Brain microvascular endothelial cell (primary cell): ENCODE measurements around the gene IGFBP7.

ENCODE experiments used
- DNase-seq: peaks from one replicate; pipeline ENCODE4 v3.0.0-alpha.2; 2020
- H3K27ac ChIP-seq: fragments of 250-450 bp; sonication (Bioruptor Pico); 2 replicates; pipeline ENCODE4 v1.5.1; 2020; ENCODE audit warnings: mild to moderate bottlenecking, moderate library complexity
- H3K27me3 ChIP-seq: fragments of 250-450 bp; sonication (Bioruptor Pico); replicated peaks from 2 replicates; pipeline ENCODE4 v1.5.1; 2020; ENCODE audit warnings: mild to moderate bottlenecking
- H3K36me3 ChIP-seq: fragments of 250-450 bp; sonication (Bioruptor Pico); replicated peaks from 2 replicates; pipeline ENCODE4 v1.5.1; 2020; ENCODE audit warnings: mild to moderate bottlenecking
- H3K4me3 ChIP-seq: 2 replicates; pipeline ENCODE4 v1.5.1; 2011; ENCODE audit warnings: low read depth, mild to moderate bottlenecking, control low read depth, low read length, moderate library complexity
- CTCF ChIP-seq: IDR thresholded peaks from 2 replicates; pipeline ENCODE4 v1.5.1; 2011; ENCODE audit warnings: low read depth, mild to moderate bottlenecking, moderate library complexity, low read length, control low read depth, inconsistent platforms; ENCODE audit errors: missing control alignments
- in situ Hi-C: cut with HindIII; loops from 2 replicates; pipeline ENCODE4 v1.10.0; 2017; ENCODE audit warnings: low sequenced_read_pairs, low pct_ligation_motif_present

Gene IGFBP7

GRCh38 chr4:57109411-57109846, 756 bp downstream of the IGFBP7 start:
- peak overlapping the region; percentile 88 for H3K27ac ChIP-seq
- H3K4me3 ChIP-seq: peak overlapping the region; percentile 93
- peaks cover 40% of the 10 kb centered on the region for H3K36me3 ChIP-seq
- TF ChIP-seq CTCF: no peak
- in situ Hi-C loops: no loop called here
- no peak for DNase-seq
- H3K27me3 ChIP-seq: no peaks in the 10 kb centered on the region

GRCh38 chr4:57106181-57106580, 4.0 kb downstream of the IGFBP7 start:
- peak overlapping the region; percentile 88 for H3K27ac ChIP-seq
- no peaks in the 10 kb centered on the region for H3K27me3 ChIP-seq
- H3K36me3 ChIP-seq: peaks cover 46% of the 10 kb centered on the region
- DNase-seq: no peak
- TF ChIP-seq CTCF: no peak
- peak overlapping the region; percentile 40 for H3K4me3 ChIP-seq
- in situ Hi-C loops: no loop called here

DNA sequence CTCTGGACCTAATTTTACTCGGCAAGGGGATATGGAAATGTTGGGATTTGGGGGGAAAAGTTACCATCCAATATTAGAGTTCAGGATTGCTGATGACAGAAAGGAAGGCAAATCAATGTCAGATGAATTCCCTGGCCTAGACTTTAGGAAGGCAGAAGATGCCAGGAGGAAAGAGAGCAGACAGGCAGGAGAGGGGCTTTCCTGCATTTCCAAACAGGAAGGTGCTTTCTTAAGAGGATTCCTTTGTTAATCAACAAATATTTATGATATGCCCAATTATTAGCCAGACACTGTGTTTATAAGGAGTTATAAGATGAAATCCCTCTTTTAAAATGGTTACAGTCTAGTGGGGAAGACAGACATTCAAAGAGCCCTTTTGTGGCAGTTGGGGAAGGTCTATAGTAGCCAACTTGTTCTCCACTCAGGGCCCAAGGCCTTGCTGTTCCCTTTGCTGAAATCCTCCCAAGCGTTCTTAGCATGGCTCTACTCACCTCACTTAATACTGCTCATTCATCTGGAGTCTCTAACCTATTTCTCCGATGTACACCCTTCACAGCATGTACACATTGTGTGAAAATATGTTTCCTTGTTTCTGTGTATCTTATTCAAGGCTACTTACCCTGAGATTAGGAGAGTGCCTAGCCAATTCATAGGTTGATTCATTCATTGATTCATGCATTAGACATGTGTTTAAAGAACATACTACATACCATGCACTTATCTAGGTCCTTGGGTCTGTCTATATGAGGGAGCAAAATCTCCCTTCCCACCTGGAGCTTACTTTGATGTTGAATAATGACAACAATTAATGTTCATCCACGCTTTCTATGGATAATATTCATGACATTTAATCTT, 5.3 kb downstream of the IGFBP7 start:
- no peak for DNase-seq
- peaks cover 56% of the 10 kb centered on the region for H3K36me3 ChIP-seq
- H3K27me3 ChIP-seq: no peaks in the 10 kb centered on the region
- peak overlapping the region; percentile 94 for H3K27ac ChIP-seq
- TF ChIP-seq CTCF: no peak
- in situ Hi-C loops: no loop called here
- H3K4me3 ChIP-seq: peak overlapping the region; percentile 7

- no peak for TF ChIP-seq CTCF
- peak overlapping the region; percentile 6 for H3K4me3 ChIP-seq
- peaks cover 57% of the 10 kb centered on the region for H3K36me3 ChIP-seq
- H3K27me3 ChIP-seq: no peaks in the 10 kb centered on the region
- H3K27ac ChIP-seq: peak overlapping the region; percentile 94
- in situ Hi-C loops: no loop called here
- DNase-seq: no peak
Observed at GRCh38 chr4:57103051-57103450, 7.1 kb downstream of the IGFBP7 start.

DNA sequence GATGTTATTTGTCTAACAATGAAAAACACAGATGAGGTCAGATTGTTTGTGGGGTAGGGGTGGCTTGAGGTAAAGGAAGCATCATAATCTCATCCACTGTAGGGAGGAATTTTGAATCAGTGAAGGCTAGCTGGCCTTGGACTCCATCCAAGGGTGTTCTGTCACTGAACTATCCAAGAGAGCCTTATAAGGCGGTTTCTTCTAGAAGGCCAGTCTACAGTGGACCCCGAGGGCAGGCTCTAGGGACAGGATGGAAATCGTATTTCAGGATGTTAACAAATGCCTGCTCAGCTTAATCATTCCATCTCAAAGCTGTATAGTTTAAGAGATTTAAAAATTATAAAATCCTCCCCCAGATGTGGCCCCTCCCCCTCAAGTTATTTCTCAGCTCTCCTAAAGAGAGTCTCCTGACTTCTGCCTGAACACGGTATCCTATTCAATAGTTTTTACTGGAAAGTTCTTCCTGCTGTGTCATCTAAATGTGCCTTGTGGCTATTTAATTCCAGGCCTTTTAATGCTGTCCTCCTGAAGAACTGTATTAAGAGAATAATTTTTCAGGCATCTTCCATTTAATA, 8.0 kb downstream of the IGFBP7 start:
- Histone ChIP-seq H3K27ac (peak overlapping the region; percentile 94), H3K4me3 (no peak overlapping the region), H3K36me3 (peaks cover 59% of the 10 kb centered on the region), H3K27me3 (no peaks in the 10 kb centered on the region)
- TF ChIP-seq CTCF: no peak
- in situ Hi-C loops: no loop called here
- peak; percentile 97 for DNase-seq
